WERI-Rb-1 (cell line): ENCODE data around the gene NSD2.

ENCODE experiments used
- DNase-seq: peaks from one replicate; pipeline ENCODE4 v3.0.0-alpha.2; 2020
- H3K27ac ChIP-seq: fragments of 250-450 bp; sonication (Bioruptor Pico); 2 replicates; pipeline ENCODE4 v1.5.1; 2020; ENCODE audit warnings: mild to moderate bottlenecking, moderate library complexity
- H3K27me3 ChIP-seq: fragments of 250-450 bp; sonication (Bioruptor Pico); 2 replicates; pipeline ENCODE4 v1.5.1; 2021; ENCODE audit warnings: mild to moderate bottlenecking, low read depth, moderate library complexity; ENCODE audit not compliant: insufficient read depth, severe bottlenecking
- H3K36me3 ChIP-seq: fragments of 250-450 bp; sonication (Bioruptor Pico); 2 replicates; pipeline ENCODE4 v1.5.1; 2020; ENCODE audit warnings: mild to moderate bottlenecking, moderate library complexity
- H3K4me3 ChIP-seq: 2 replicates; pipeline ENCODE4 v1.5.1; 2011; ENCODE audit warnings: low read depth, mild to moderate bottlenecking, control low read depth, low read length
- H3K9me3 ChIP-seq: fragments of 250-450 bp; sonication (Bioruptor Pico); 2 replicates; pipeline ENCODE4 v1.5.1; 2021; ENCODE audit warnings: mild to moderate bottlenecking, moderate library complexity; ENCODE audit not compliant: severe bottlenecking
- TF ChIP-seq, protein P1 (sequence below): IDR thresholded peaks from 2 replicates; pipeline ENCODE4 v1.5.1; 2011; ENCODE audit warnings: low read depth, mild to moderate bottlenecking, control low read depth, inconsistent platforms, low read length

Gene NSD2

DNA sequence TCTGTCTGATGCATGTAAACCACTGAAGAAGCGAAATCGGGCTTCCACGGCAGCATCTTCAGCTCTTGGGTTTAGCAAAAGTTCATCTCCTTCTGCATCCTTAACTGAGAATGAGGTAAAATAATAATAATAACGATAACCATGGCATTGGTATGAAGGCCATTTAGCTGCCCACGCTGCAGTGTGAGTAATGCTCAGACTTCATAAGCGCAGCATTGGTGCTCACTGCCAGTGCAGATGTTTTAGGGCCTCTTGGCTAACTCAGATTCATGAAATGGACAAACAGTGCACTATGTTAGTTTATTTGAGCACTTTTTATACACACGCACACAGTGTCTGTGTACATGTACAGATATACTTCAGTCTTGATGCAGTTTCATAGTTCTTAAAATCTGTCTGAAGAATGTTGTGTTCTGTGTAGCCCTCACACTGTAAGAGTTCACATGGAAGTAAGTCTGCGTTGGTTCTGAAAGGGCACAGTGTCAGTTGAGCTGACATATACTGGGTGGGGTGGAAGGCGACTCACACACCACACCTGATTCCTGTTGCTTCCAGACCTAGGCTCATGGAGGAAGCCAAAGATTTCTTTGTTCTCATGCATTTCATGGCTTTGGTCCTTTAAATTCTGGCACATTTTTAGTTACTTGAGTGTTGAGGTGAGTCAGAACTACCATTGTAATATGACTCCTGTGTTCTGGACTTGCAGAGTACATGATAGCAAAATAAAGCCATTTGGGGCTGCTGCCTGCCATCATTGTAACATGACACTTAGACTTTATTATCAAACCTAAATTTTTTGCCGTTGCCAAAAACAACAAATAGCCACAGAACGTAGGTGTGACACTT lies 68.7 kb downstream of the NSD2 start:
- H3K36me3 ChIP-seq: peaks cover 96% of the 10 kb centered on the region
- TF ChIP-seq, protein P1, sequence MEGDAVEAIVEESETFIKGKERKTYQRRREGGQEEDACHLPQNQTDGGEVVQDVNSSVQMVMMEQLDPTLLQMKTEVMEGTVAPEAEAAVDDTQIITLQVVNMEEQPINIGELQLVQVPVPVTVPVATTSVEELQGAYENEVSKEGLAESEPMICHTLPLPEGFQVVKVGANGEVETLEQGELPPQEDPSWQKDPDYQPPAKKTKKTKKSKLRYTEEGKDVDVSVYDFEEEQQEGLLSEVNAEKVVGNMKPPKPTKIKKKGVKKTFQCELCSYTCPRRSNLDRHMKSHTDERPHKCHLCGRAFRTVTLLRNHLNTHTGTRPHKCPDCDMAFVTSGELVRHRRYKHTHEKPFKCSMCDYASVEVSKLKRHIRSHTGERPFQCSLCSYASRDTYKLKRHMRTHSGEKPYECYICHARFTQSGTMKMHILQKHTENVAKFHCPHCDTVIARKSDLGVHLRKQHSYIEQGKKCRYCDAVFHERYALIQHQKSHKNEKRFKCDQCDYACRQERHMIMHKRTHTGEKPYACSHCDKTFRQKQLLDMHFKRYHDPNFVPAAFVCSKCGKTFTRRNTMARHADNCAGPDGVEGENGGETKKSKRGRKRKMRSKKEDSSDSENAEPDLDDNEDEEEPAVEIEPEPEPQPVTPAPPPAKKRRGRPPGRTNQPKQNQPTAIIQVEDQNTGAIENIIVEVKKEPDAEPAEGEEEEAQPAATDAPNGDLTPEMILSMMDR: no peak
- H3K9me3 ChIP-seq: no peaks in the 10 kb centered on the region
- H3K27me3 ChIP-seq: no peaks in the 10 kb centered on the region
- no peak overlapping the region for H3K4me3 ChIP-seq
- no peak overlapping the region for H3K27ac ChIP-seq
- DNase-seq: no peak

DNA sequence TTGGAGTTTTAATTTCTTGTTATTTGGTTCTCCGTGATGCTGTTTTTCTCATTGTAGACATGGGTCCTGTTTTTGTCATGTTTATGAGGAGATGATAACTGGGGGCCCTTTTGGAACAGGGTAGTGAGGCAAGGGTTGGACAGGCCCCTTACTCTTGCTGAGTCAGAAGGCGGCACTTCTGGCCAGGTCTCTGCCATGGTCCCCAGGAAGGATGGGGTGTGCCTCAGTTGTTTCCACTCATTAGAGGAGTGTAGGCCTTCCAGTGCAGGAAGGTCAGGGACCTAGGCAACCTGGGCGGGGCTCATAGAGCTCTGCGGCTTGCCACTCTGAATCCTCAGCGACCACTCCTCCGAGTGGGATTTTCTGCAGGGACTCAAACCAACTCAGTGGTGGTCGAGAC lies 69.4 kb downstream of the NSD2 start:
- Histone ChIP-seq H3K4me3 (no peak overlapping the region), H3K27me3 (no peaks in the 10 kb centered on the region), H3K27ac (no peak overlapping the region), H3K9me3 (no peaks in the 10 kb centered on the region), H3K36me3 (peaks cover 90% of the 10 kb centered on the region)
- no peak for DNase-seq
- TF ChIP-seq, protein P1: no peak

DNA sequence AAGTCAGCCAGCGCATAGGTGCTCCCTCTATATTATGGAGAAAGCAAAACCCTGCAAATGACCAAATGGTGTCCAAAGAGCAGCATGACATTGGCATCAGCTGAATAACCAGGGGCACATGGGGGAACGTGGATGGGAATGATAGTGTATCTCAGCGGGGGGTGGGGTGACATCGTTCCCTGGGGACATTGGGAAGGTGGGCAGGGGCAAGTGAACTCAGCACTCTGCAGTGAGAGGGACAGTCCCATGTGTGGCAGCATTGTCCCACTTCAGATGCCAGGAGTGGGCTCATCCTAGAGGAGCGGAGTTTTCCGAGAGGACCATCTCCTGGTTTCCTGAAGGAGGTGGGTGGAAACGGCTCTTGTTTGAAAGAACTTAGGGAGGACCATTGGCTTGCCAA lies 72.7 kb downstream of the NSD2 start:
- Histone ChIP-seq H3K9me3 (no peaks in the 10 kb centered on the region), H3K36me3 (peaks cover 85% of the 10 kb centered on the region), H3K27ac (no peak overlapping the region), H3K4me3 (no peak overlapping the region), H3K27me3 (no peaks in the 10 kb centered on the region)
- TF ChIP-seq, protein P1: no peak
- DNase-seq: no peak

DNA sequence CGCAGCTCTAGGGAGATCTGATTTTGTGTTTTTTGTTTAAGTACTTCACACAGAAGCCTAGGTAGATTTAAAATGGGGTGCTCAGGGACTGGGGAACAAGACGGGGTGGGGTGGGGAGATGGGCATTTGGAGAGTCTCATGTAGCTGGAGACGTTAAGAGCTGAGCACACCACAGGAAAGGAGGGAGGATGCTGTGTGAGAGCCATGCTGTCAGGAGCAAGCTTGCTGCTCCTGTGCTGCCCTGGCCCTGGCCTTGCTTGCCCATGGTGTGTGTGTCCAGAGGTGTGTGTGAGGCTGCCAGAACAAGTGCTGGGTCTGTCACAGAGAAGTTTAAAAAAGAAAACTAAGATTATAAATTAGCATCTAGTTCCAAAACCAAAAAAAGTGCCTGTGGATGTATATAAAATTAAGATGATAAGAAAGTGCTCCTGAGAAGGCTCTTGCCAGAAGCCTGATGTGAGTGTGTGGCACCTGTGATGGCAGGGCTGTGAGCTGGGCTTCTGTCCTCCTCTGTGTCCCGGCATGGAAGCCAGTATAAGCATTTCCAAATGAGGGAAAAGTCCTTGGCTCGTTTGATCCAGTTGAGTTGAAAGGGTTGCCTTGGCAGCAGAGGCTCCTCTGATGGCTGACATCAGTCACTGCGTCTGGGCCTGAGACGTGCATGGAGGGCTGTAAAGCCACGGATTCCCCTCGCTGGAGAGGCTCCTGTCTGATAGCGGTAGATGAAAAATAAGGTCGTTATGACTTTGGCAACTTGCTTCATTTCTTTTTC lies 74.1 kb downstream of the NSD2 start:
- no peak for DNase-seq
- TF ChIP-seq, protein P1: no peak
- H3K36me3 ChIP-seq: peaks cover 82% of the 10 kb centered on the region

DNA sequence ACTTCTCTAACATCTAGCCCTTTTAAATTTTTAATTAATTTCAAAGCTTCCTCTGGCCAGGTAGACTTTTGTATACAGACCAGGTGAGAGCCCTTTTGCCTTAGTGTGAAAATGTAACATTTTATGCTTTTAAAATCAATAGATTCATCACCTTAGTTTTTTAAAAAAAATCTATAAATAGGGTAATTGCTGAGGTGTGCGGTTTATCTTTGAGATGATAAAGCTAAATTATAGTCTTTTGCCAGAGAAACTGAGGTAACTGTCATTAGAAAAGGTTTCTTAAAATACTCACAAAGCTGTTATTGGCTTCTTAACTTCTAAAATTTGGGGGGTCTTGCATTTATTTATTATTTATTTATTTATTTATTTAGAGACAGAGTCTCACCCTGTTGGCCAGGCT lies 74.7 kb downstream of the NSD2 start:
- TF ChIP-seq, protein P1: no peak
- DNase-seq: no peak
- no peak overlapping the region for H3K27ac ChIP-seq
- peaks cover 79% of the 10 kb centered on the region for H3K36me3 ChIP-seq
- H3K4me3 ChIP-seq: no peak overlapping the region
- H3K9me3 ChIP-seq: no peaks in the 10 kb centered on the region
- H3K27me3 ChIP-seq: no peaks in the 10 kb centered on the region

More for the DNA sequence above, 74.1 kb downstream of the NSD2 start:
- H3K27me3 ChIP-seq: no peaks in the 10 kb centered on the region
- H3K4me3 ChIP-seq: no peak overlapping the region
- no peak overlapping the region for H3K27ac ChIP-seq
- H3K9me3 ChIP-seq: no peaks in the 10 kb centered on the region
